PC-3 (cell line): ENCODE measurements around the gene NRIP2. TPM values are rescaled to one million over a fixed set of nuclear protein-coding genes. Genes with fewer than 3 reads are reported as not detected.

Experiments used
- ATAC-seq: fragments of 200-7000 bp; cut with Tn5 transposase; 2 replicates; pipeline ENCODE4 v1.9.1; 2020; ENCODE audit warnings: mild to moderate bottlenecking, moderate library complexity
- BruUV-seq: library from RNA; stranded (reverse); fragments of 400-500 nt; replicated peaks from 2 replicates; lab custom pipeline; 2021; lab: Mats Ljungman, UMichigan
- CTCF ChIA-PET: fragments of 300-600 bp; sonication (Branson Sonifier 250); formaldehyde crosslinking; loops from one replicate; lab custom pipeline; 2022; ENCODE audit warnings: antibody characterized with exemption; lab: Charles Lee
- POLR2A ChIA-PET: fragments of 300-600 bp; sonication (Branson Sonifier 250); formaldehyde crosslinking; loops from one replicate; lab custom pipeline; 2022; ENCODE audit warnings: antibody characterized with exemption; ENCODE audit not compliant: unreplicated experiment; lab: Charles Lee
- DNase-seq: peaks from one replicate; pipeline ENCODE4 v3.0.0-alpha.2; 2015
- H2AFZ ChIP-seq: fragments of 300-600 bp; sonication (generic); 2 replicates; pipeline ENCODE4 v1.6.0; 2016; ENCODE audit warnings: antibody characterized with exemption, low read length
- H3F3A ChIP-seq: fragments of 300-600 bp; sonication (generic); one replicate; pipeline ENCODE4 v1.6.0; 2017; ENCODE audit warnings: antibody characterized with exemption, low read length, control low read depth, mild to moderate bottlenecking; ENCODE audit not compliant: unreplicated experiment
- H3K27ac ChIP-seq: fragments of 300-600 bp; sonication (generic); 2 replicates; pipeline ENCODE4 v1.5.1; 2016; ENCODE audit warnings: mild to moderate bottlenecking, low read length
- H3K27me3 ChIP-seq: fragments of 300-600 bp; sonication (generic); 2 replicates; pipeline ENCODE4 v1.6.1; 2016; ENCODE audit warnings: low read length, mixed read lengths
- H3K36me3 ChIP-seq: fragments of 300-600 bp; sonication (generic); 2 replicates; pipeline ENCODE4 v1.6.1; 2016; ENCODE audit warnings: low read depth, mixed run types, low read length, mixed read lengths
- H3K4me1 ChIP-seq: fragments of 300-600 bp; sonication (generic); 2 replicates; pipeline ENCODE4 v1.5.1; 2016; ENCODE audit warnings: low read length; ENCODE audit not compliant: insufficient read depth
- H3K4me2 ChIP-seq: fragments of 300-600 bp; sonication (generic); 2 replicates; pipeline ENCODE4 v1.6.0; 2016; ENCODE audit warnings: low read length
- H3K4me3 ChIP-seq: fragments of 300-600 bp; sonication (generic); 2 replicates; pipeline ENCODE4 v1.5.1; 2016; ENCODE audit warnings: mild to moderate bottlenecking, low read length, mixed read lengths
- H3K79me2 ChIP-seq: fragments of 300-600 bp; sonication (generic); 2 replicates; pipeline ENCODE4 v1.6.1; 2017; ENCODE audit warnings: low read length, mixed read lengths
- H3K9ac ChIP-seq: fragments of 300-600 bp; sonication (generic); 2 replicates; pipeline ENCODE4 v1.6.0; 2016; ENCODE audit warnings: mild to moderate bottlenecking, low read length
- H3K9me2 ChIP-seq: fragments of 300-600 bp; sonication (generic); replicated peaks from 2 replicates; pipeline ENCODE4 v1.6.1; 2016; ENCODE audit warnings: mixed run types, low read length, mixed read lengths
- H3K9me3 ChIP-seq: fragments of 300-600 bp; sonication (generic); 2 replicates; pipeline ENCODE4 v1.6.1; 2016; ENCODE audit warnings: low read length, mixed read lengths
- H4K20me1 ChIP-seq: fragments of 300-600 bp; sonication (generic); 2 replicates; pipeline ENCODE4 v1.6.1; 2016; ENCODE audit warnings: low read length, mixed read lengths
- CTCF ChIP-seq: fragments of 300-600 bp; sonication (generic); conservative IDR thresholded peaks from 2 replicates; pipeline ENCODE4 v1.5.1; 2017; ENCODE audit warnings: antibody characterized with exemption, low read depth, mild to moderate bottlenecking, low read length
- EZH2 ChIP-seq: fragments of 300-600 bp; sonication (generic); IDR thresholded peaks from one replicate; pipeline ENCODE4 v1.6.1; 2017; ENCODE audit warnings: antibody characterized with exemption, mild to moderate bottlenecking, low read length; ENCODE audit not compliant: unreplicated experiment
- EZH2phosphoT487 ChIP-seq: fragments of 300-600 bp; sonication (generic); IDR thresholded peaks from 2 replicates; pipeline ENCODE4 v1.6.1; 2018; ENCODE audit warnings: mild to moderate bottlenecking, antibody characterized with exemption, low read length, borderline replicate concordance
- intact Hi-C: fragments of 100-400 bp; cut with micrococcal nuclease; formaldehyde crosslinking; loops from 2 replicates; pipeline ENCODE4 v1.9.0; 2023
- total RNA-seq: library from RNA; depleted of rRNA; stranded (reverse); fragments of >200 nt; gene quantifications from 2 replicates; pipeline ENCODE4 v1.2.3, GENCODE V29; 2014

The NRIP2 gene
- total RNA-seq, 1 experiment from 2014 or later = not detected

GRCh38 chr12:2804393-2805142, 30.3 kb downstream of the NRIP2 start:
- Histone ChIP-seq H3K4me1 (no peaks in the 10 kb centered on the region), H4K20me1 (no peaks in the 10 kb centered on the region), H3K9me3 (no peaks in the 10 kb centered on the region), H2AFZ (no peak overlapping the region), H3F3A (peaks cover 4% of the 10 kb centered on the region), H3K4me2 (no peak overlapping the region), H3K36me3 (peaks cover 45% of the 10 kb centered on the region), H3K9me2 (no peaks in the 10 kb centered on the region), H3K27ac (no peak overlapping the region), H3K79me2 (no peaks in the 10 kb centered on the region; the same call in 1 of the 2 replicates), H3K9ac (no peak overlapping the region), H3K27me3 (no peaks in the 10 kb centered on the region), H3K4me3 (no peak overlapping the region)
- BruUV-seq = no TSS peak
- ChIA-PET POLR2A (no interaction called here), CTCF (no interaction called here)
- TF ChIP-seq EZH2 (no peak), EZH2phosphoT487 (no peak), CTCF (no peak)
- DNase-seq = peak; percentile 15
- ATAC-seq = no peak
- intact Hi-C loops = no loop called here

GRCh38 chr12:2803635-2804392, 31.0 kb downstream of the NRIP2 start:
- ChIA-PET POLR2A (no interaction called here), CTCF (no interaction called here)
- Histone ChIP-seq H3F3A (peaks cover 4% of the 10 kb centered on the region), H3K79me2 (peaks cover 7% of the 10 kb centered on the region; the same call in 1 of the 2 replicates), H3K9me3 (no peaks in the 10 kb centered on the region), H3K4me3 (no peak overlapping the region), H4K20me1 (0 out of 2 replicates have a peak, but pooled peaks cover 6% of the 10 kb centered on the region), H3K4me2 (no peak overlapping the region), H3K9me2 (no peaks in the 10 kb centered on the region), H3K4me1 (no peaks in the 10 kb centered on the region), H2AFZ (no peak overlapping the region), H3K27me3 (no peaks in the 10 kb centered on the region), H3K9ac (no peak overlapping the region), H3K27ac (no peak overlapping the region), H3K36me3 (peaks cover 53% of the 10 kb centered on the region)
- intact Hi-C loops = no loop called here
- no TSS peak for BruUV-seq
- ATAC-seq (no peak), DNase-seq (no peak)
- TF ChIP-seq EZH2phosphoT487 = no peak
- no peak for TF ChIP-seq CTCF
- no peak for TF ChIP-seq EZH2
